OCI-LY1 (cell line): ENCODE results near the gene CTSE.
"Not testable (repeated sequence)": the region's sequence is repeated elsewhere in the genome, so short reads cannot be mapped to it uniquely, and the experiment has no call there.

ENCODE experiments used
- H2AFZ ChIP-seq: fragments of 200-600 bp; sonication (generic), shearing (Covaris generic); 2 replicates; pipeline ENCODE4 v1.6.0; 2014; ENCODE audit warnings: antibody characterized with exemption, mild to moderate bottlenecking, low read length
- H3F3A ChIP-seq: fragments of 200-600 bp; sonication (generic), shearing (Covaris generic); 2 replicates; pipeline ENCODE4 v1.6.0; 2014; ENCODE audit warnings: mild to moderate bottlenecking, antibody characterized with exemption, low read length, moderate library complexity; ENCODE audit not compliant: insufficient read depth
- H3K27ac ChIP-seq: fragments of 200-600 bp; sonication (generic); 2 replicates; pipeline ENCODE4 v1.5.1; 2014; ENCODE audit warnings: low read length, mixed run types, mild to moderate bottlenecking, low read depth; ENCODE audit not compliant: poor library complexity, severe bottlenecking
- H3K27me3 ChIP-seq: fragments of 200-600 bp; sonication (generic); 2 replicates; pipeline ENCODE4 v1.6.0; 2014; ENCODE audit warnings: antibody characterized with exemption, mild to moderate bottlenecking, low read length, moderate library complexity; ENCODE audit not compliant: insufficient read depth
- H3K36me3 ChIP-seq: fragments of 200-600 bp; sonication (generic); 2 replicates; pipeline ENCODE4 v1.6.1; 2014; ENCODE audit warnings: mild to moderate bottlenecking, antibody characterized with exemption, low read length, moderate library complexity, mixed read lengths; ENCODE audit not compliant: insufficient read depth
- H3K4me1 ChIP-seq: fragments of 200-600 bp; sonication (generic); 2 replicates; pipeline ENCODE4 v1.5.1; 2014; ENCODE audit warnings: mild to moderate bottlenecking, low read length, moderate library complexity; ENCODE audit not compliant: insufficient read depth, severe bottlenecking
- H3K4me2 ChIP-seq: fragments of 200-600 bp; sonication (generic), shearing (Covaris generic); 2 replicates; pipeline ENCODE4 v1.6.1; 2014; ENCODE audit warnings: low read length
- H3K4me3 ChIP-seq: fragments of 200-600 bp; sonication (generic); 2 replicates; pipeline ENCODE4 v1.5.1; 2014; ENCODE audit warnings: low read length, low read depth, mild to moderate bottlenecking, mixed read lengths; ENCODE audit not compliant: poor library complexity, severe bottlenecking
- H3K79me2 ChIP-seq: fragments of 200-600 bp; shearing (Covaris generic); 2 replicates; pipeline ENCODE4 v1.6.1; 2016; ENCODE audit warnings: mixed run types, low read length, mixed read lengths; ENCODE audit not compliant: insufficient read depth
- H3K9ac ChIP-seq: fragments of 200-600 bp; sonication (generic), shearing (Covaris generic); 2 replicates; pipeline ENCODE4 v1.6.1; 2014; ENCODE audit warnings: mild to moderate bottlenecking, low read length, mixed read lengths
- H3K9me2 ChIP-seq: fragments of 200-600 bp; sonication (generic), shearing (Covaris generic); 2 replicates; pipeline ENCODE4 v1.6.1; 2014; ENCODE audit warnings: low read depth, mild to moderate bottlenecking, low read length, mixed read lengths
- H3K9me3 ChIP-seq: fragments of 200-600 bp; shearing (Covaris generic); 2 replicates; pipeline ENCODE4 v1.6.1; 2014; ENCODE audit warnings: low read length, mixed read lengths
- H4K20me1 ChIP-seq: fragments of 200-600 bp; sonication (generic), shearing (Covaris generic); 2 replicates; pipeline ENCODE4 v1.6.0; 2016; ENCODE audit warnings: mild to moderate bottlenecking, low read length; ENCODE audit not compliant: insufficient read depth
- EZH2 ChIP-seq: fragments of 200-600 bp; sonication (generic), shearing (Covaris generic); IDR thresholded peaks from 2 replicates; pipeline ENCODE4 v1.8.0; 2017; ENCODE audit warnings: borderline replicate concordance, mixed run types, mild to moderate bottlenecking, antibody characterized with exemption, low read length, moderate library complexity, mixed read lengths
- TF ChIP-seq, protein P1 (sequence below): fragments of 200-600 bp; sonication (generic), shearing (Covaris generic); IDR thresholded peaks from 2 replicates; pipeline ENCODE4 v1.5.1; 2017; ENCODE audit warnings: mild to moderate bottlenecking, antibody characterized with exemption, low read length, moderate library complexity, mixed read lengths

The CTSE gene

DNA sequence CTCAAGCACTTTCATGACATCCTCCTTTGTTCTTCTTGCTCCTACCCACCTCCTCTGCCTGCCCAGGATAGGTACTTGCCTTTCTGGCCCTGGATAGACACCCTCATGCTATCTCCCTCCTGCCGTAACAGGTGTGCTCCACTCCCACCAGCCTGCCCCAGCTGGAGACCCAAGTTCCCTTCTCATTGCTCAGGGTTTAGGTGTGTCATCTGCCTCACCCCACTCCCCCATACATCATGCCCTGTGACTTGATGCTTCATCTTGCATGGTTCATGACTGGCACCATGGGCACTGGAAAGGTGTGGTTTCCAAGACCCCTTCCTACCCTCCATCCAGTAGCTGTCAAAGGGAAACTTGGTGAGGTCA lies 35.2 kb upstream of the CTSE start:
- no peaks in the 10 kb centered on the region for H3K9me2 ChIP-seq
- H3K79me2 ChIP-seq, result peaks cover 5% of the 10 kb centered on the region; the same call in 1 of the 2 replicates
- no peak overlapping the region for H3K27ac ChIP-seq
- H3K27me3 ChIP-seq, result no peaks in the 10 kb centered on the region
- no peak overlapping the region for H2AFZ ChIP-seq
- peaks cover 43% of the 10 kb centered on the region for H3K4me1 ChIP-seq
- peaks cover 56% of the 10 kb centered on the region for H3K36me3 ChIP-seq
- no peak overlapping the region for H3K4me2 ChIP-seq
- H3K9me3 ChIP-seq, result 0 out of 2 replicates have a peak, but pooled peaks cover 3% of the 10 kb centered on the region
- H3K4me3 ChIP-seq, result no peak overlapping the region
- H4K20me1 ChIP-seq, result no peaks in the 10 kb centered on the region
- no peak overlapping the region for H3K9ac ChIP-seq
- TF ChIP-seq, protein P1, sequence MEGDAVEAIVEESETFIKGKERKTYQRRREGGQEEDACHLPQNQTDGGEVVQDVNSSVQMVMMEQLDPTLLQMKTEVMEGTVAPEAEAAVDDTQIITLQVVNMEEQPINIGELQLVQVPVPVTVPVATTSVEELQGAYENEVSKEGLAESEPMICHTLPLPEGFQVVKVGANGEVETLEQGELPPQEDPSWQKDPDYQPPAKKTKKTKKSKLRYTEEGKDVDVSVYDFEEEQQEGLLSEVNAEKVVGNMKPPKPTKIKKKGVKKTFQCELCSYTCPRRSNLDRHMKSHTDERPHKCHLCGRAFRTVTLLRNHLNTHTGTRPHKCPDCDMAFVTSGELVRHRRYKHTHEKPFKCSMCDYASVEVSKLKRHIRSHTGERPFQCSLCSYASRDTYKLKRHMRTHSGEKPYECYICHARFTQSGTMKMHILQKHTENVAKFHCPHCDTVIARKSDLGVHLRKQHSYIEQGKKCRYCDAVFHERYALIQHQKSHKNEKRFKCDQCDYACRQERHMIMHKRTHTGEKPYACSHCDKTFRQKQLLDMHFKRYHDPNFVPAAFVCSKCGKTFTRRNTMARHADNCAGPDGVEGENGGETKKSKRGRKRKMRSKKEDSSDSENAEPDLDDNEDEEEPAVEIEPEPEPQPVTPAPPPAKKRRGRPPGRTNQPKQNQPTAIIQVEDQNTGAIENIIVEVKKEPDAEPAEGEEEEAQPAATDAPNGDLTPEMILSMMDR, result no peak
- no peak for TF ChIP-seq EZH2
- no peaks in the 10 kb centered on the region for H3F3A ChIP-seq

DNA sequence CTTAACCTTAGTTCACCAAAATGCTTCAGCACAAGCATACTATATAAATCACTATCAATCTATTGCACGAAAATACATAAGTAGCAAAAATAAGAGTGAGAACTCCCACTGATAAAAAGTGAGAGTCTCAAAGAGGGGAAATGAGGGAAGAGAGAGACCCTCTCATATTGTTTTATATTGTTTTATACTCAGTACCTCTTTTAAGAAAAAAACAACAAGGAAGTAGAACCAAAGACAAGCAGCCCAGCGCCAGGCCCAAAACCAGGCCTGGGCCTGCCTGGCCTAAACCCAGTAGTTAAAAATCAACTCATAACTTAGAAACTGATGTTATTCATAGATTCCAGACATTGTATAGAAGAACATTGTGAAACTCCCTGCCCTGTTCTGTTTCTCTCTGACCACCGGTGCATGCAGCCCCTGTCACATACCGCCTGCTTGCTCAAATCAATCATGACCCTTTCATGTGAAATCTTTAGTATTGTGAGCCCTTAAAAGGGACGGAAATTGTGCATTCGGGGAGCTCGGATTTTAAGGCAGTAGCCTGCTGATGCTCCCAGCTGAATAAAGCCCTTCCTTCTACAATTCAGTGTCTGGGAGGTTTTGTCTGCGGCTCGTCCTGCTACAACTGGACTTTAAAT lies 34.7 kb upstream of the CTSE start:
- H3K9me2 ChIP-seq, H2AFZ ChIP-seq, H3K27me3 ChIP-seq, H3K4me3 ChIP-seq, H3K79me2 ChIP-seq, H3F3A ChIP-seq, H3K4me2 ChIP-seq, H3K9me3 ChIP-seq, H3K9ac ChIP-seq, H4K20me1 ChIP-seq: not testable (repeated sequence)
- Histone ChIP-seq H3K4me1 (peaks cover 48% of the 10 kb centered on the region), H3K27ac (peak overlapping the region; percentile 63), H3K36me3 (peaks cover 56% of the 10 kb centered on the region)

DNA sequence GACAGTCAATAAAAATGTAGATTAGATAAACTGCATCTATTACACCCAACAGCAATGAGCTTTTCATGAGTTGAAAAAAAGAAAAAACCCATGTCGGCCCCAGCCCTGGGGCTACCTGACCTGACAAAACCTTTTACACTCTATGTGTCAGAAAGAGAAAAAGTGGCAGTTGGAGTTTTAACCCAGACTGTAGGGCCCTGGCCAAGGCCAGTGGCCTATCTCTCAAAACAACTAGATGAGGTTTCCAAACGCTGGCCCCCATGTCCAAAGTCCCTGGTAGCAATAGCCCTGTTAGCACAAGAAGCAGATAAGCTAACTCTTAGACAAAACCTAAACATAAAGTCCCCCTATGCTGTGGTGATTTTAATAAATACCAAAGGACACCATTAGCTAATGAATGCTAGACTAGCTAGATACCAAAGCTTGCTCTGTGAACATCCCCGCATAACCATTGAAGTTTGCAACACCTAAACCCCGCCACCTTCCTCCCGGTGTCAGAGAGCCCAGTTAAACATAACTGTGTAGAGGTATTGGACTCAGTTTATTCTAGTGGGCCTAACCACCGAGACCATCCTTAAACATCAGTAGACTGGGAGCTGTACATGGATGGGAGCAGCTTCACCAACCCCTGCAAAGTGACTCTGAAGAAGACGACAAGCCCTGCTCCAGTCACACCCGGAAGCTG lies 32.1 kb upstream of the CTSE start:
- not testable (repeated sequence) for H3F3A ChIP-seq, H4K20me1 ChIP-seq, H3K9me2 ChIP-seq, H3K27me3 ChIP-seq, H3K9me3 ChIP-seq, H3K79me2 ChIP-seq, H2AFZ ChIP-seq
- Histone ChIP-seq H3K27ac (peak overlapping the region; percentile 62), H3K4me1 (peaks cover 73% of the 10 kb centered on the region), H3K4me2 (peak overlapping the region; percentile 88), H3K9ac (peak overlapping the region; percentile 20; the same call in 1 of the 2 replicates), H3K4me3 (peak overlapping the region; percentile 65), H3K36me3 (peaks cover 41% of the 10 kb centered on the region)

DNA sequence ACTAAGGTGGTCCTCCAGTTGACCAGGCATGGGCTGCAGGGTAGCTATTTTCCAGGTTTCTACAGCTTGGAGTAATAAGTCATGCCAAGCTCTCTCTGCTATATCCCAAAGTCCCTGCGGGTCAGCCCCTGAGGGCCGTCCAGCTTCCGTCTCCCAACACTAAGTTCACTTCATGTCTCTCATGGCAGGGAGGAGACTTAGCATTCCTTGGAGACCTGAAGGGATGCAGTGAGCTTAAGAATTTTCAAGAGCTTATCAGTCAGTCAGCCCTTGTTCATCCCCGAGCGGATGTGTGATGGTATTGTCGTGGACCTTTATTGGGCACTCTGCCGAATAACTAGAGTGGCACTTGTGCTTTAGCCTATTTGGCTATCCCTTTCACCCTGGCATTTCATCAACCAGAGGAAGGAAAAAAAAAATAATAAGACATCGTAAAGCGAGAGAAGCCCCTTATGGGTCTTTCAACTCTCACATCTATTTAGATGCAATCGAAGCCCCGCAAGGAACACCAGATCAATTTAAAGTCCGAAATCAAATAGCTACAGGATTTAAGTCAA lies 31.5 kb upstream of the CTSE start:
- H2AFZ ChIP-seq, H3K27me3 ChIP-seq, H3K9me2 ChIP-seq, H3K79me2 ChIP-seq, H3F3A ChIP-seq, H4K20me1 ChIP-seq, H3K9me3 ChIP-seq: not testable (repeated sequence)
- peak overlapping the region; percentile 62 for H3K27ac ChIP-seq
- peaks cover 79% of the 10 kb centered on the region for H3K4me1 ChIP-seq
- peak overlapping the region; percentile 88 for H3K4me2 ChIP-seq
- H3K36me3 ChIP-seq, result peaks cover 38% of the 10 kb centered on the region
- H3K4me3 ChIP-seq, result peak overlapping the region; percentile 65
- H3K9ac ChIP-seq, result peak overlapping the region; percentile 20; the same call in 1 of the 2 replicates

DNA sequence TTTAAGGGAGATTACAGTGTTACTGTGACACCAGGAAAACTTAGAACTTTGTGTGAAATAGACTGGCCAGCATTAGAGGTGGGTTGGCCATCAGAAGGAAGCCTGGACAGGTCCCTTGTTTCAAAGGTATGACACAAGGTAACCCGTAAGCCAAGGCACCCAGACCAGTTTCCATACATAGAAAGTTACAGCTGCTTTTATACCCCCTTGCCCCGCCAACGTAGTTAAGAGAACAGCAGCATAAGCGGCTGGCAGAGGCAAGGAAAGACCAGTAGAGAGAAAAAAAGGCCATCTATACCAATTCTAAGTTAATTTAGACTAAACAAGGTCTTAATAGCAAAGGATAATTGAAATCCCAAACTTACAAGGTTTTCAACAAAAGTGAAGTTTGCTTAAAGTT lies 29.9 kb upstream of the CTSE start:
- H3K9me2 ChIP-seq, H2AFZ ChIP-seq, H3F3A ChIP-seq, H3K79me2 ChIP-seq, H3K9me3 ChIP-seq, H3K27me3 ChIP-seq, H4K20me1 ChIP-seq: not testable (repeated sequence)
- Histone ChIP-seq H3K4me3 (peak overlapping the region; percentile 65), H3K4me2 (peak overlapping the region; percentile 88), H3K9ac (peak overlapping the region; percentile 79), H3K27ac (peak overlapping the region; percentile 89), H3K36me3 (peaks cover 25% of the 10 kb centered on the region), H3K4me1 (peaks cover 95% of the 10 kb centered on the region)

DNA sequence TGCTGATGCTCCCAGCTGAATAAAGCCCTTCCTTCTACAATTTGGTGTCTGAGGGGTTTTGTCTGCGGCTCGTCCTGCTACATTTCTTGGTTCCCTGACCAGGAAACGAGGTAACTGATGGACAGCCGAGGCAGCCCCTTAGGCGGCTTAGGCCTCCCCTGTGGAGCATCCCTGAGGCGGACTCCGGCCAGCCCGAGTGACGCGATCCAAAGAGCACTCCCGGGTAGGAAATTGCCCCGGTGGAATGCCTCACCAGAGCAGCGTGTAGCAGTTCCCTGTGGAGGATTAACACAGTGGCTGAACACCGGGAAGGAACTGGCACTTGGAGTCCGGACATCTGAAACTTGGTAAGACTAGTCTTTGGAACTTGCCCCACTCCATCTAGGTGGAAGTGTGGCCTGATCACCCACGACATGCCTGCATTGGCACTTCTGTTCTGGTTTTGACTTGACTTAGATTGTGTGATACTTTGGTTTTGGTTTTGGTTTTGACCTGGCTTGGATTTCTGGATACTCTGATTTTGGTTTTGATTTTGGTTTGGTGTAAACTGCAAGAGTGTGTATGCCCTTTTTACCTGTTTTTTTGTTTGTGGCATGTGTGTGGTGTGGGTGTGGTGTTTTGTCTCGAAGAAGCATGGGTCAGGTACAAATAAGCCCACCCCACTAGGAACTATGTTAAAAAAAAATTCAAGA lies 29.4 kb upstream of the CTSE start, which contains the start of gene RHEX:
Gene RHEX, plus strand, starts transcription at position 255 of the 692 bp plus-strand sequence. CDS start 44,656 bp downstream, outside the sequence.
- peak within 1 kb of the TSS; percentile 79 for H3K9ac ChIP-seq
- H2AFZ ChIP-seq, H4K20me1 ChIP-seq, H3K9me2 ChIP-seq, H3F3A ChIP-seq, H3K9me3 ChIP-seq, H3K27me3 ChIP-seq, H3K79me2 ChIP-seq: not testable (repeated sequence)
- H3K36me3 ChIP-seq, result peaks cover 22% of the 10 kb centered on the region
- H3K27ac ChIP-seq, result peak within 1 kb of the TSS; percentile 89
- peak within 1 kb of the TSS; percentile 88 for H3K4me2 ChIP-seq
- peak within 1 kb of the TSS; percentile 65 for H3K4me3 ChIP-seq
- H3K4me1 ChIP-seq, result peaks cover 97% of the 10 kb centered on the region
